Stomach (tissue), 4 donors: ENCODE measurements around the gene GHRL.

Experiments used
- POLR2AphosphoS5 ChIP-seq, 3 donors: sonication (generic); formaldehyde crosslinking; IDR thresholded peaks; one replicate each; pipeline ENCODE4 v1.6.1; 2016; ENCODE audit warnings: antibody characterized with exemption in 3 of 3
- TF ChIP-seq, protein P1 (sequence below), 7 experiments: fragments of 450-650 bp in 4 of 7; fragments of 200-600 bp in 3 of 7; sonication (generic) in 3 of 7; IDR thresholded peaks; one replicate each; pipeline ENCODE4 v1.5.1; 2016 to 2019; ENCODE audit warnings: antibody characterized with exemption in 7 of 7, control low read depth in 2 of 7, mild to moderate bottlenecking in 1 of 7

DNA sequence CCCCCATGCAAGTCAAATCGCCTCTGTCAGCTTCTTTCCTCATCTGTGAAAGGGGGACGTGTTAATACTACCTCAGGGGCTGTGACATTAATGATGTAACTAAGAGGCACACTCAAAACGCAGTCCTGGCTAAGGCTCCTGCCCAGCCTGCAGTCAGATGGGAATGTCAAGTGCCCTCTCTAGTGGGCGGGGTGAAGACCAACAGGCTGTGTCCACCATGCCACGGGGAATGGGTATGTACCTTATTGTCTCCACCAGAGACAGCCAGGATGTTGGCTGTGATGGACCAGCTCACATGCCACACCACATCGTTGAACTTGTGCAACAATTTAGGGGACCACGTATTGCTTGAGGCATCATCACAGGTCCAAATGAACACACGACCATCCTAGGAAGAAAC is 11.0 kb upstream of the GHRL start:
- TF ChIP-seq, protein P1, sequence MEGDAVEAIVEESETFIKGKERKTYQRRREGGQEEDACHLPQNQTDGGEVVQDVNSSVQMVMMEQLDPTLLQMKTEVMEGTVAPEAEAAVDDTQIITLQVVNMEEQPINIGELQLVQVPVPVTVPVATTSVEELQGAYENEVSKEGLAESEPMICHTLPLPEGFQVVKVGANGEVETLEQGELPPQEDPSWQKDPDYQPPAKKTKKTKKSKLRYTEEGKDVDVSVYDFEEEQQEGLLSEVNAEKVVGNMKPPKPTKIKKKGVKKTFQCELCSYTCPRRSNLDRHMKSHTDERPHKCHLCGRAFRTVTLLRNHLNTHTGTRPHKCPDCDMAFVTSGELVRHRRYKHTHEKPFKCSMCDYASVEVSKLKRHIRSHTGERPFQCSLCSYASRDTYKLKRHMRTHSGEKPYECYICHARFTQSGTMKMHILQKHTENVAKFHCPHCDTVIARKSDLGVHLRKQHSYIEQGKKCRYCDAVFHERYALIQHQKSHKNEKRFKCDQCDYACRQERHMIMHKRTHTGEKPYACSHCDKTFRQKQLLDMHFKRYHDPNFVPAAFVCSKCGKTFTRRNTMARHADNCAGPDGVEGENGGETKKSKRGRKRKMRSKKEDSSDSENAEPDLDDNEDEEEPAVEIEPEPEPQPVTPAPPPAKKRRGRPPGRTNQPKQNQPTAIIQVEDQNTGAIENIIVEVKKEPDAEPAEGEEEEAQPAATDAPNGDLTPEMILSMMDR (IDR thresholded peaks at IDR 0.05), result no peak
- no peak for TF ChIP-seq POLR2AphosphoS5 (IDR thresholded peaks at IDR 0.05)
